Gastrocnemius medialis (tissue), 4 donors: ENCODE measurements around the gene ANTXR1.

Experiments
- CTCF ChIP-seq, 5 experiments: fragments of 450-650 bp in 3 of 5; fragments of 200-600 bp in 2 of 5; sonication (generic) in 2 of 5; IDR thresholded peaks in 4 of 5; conservative IDR thresholded peaks in 1 of 5; 1 replicate in 4 of 5; 2 replicates in 1 of 5; pipeline ENCODE4 v1.5.1; 2016 to 2019; ENCODE audit warnings: antibody characterized with exemption in 5 of 5, mild to moderate bottlenecking in 3 of 5, moderate library complexity in 3 of 5
- POLR2A ChIP-seq, 2 donors: fragments of 450-650 bp; IDR thresholded peaks; one replicate each; pipeline ENCODE4 v1.6.1; 2017; ENCODE audit warnings: antibody characterized with exemption in 2 of 2, mild to moderate bottlenecking in 2 of 2, moderate library complexity in 2 of 2

- TF ChIP-seq CTCF (IDR thresholded peaks at IDR 0.05 in 4 of 5, conservative IDR thresholded peaks at IDR 0.05 in 1 of 5) (no peak), POLR2A (IDR thresholded peaks at IDR 0.05) (no peak)
These were observed 192.1 kb downstream of the ANTXR1 start for GRCh38 chr2:69205076-69205475.
